Activated T-cell treated with anti-CD3 and anti-CD28 coated beads for 24 hours (primary cell): ENCODE results near the gene LAMB4.

Experiments
- DNase-seq: peaks from one replicate; pipeline ENCODE4 v3.0.0-alpha.2; 2020; ENCODE audit warnings: low read depth

Gene LAMB4

GRCh38 chr7:108078211-108078673, 51.9 kb downstream of the LAMB4 start:
- no peak for DNase-seq

DNA sequence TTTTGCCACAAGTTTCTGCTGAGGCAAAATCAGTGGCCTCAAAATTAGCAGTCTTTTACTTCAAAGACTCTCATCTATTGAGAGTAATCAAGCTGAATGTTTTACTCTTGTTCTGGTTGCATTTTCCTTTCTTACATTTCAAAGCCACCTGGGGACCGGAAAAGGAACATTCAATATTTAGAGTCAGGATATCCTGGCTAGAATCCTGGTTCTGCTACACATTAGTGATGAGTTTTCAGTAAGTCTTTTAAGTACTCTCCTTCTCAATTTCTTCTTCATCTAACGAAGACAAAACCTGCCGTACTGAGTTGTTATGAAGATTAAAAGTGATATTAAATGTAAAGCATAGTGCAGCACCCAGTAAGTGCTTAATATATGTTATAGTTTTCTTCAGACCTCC, 52.5 kb downstream of the LAMB4 start:
- no peak for DNase-seq

DNA sequence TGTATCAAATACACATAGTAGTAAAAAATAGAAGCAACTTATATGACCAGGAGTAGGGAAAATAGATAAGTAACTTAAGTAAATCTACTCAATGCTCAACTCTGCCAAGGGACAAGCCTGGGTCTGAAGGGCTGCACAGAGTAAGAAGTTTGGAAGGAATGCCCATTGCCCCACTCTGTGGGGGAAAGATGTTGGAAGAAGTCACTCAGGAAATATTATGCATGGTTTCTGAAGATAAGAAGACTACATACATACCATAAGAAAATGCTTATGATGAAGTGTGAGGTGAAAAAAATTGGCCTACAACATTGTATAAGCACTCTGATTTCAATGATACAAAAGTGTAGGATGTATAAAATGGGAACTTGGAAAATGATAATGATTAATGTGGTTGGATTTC, 54.0 kb downstream of the LAMB4 start:
- DNase-seq: no peak

GRCh38 chr7:108073305-108074070, 56.7 kb downstream of the LAMB4 start:
- DNase-seq: no peak

- DNase-seq: no peak
These were observed 57.4 kb downstream of the LAMB4 start for GRCh38 chr7:108072739-108073138.

DNA sequence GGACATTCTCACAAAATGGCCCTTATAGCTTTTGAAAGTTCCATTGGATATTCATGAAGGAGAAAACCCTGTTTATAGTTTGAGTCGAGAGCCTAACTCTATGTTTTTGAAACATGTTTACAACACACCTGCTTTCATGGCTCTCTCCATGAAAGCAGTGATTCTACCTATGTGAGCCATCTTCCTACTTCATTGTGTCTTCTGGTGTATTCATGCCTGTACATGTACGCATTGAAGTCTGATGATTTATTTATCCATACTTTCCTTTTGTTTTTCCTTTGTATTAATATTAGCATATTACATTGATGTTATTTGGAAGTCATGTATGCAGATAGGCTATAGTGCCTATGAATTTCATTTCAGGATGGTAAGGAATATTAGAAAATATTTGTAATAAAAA, 58.0 kb downstream of the LAMB4 start:
- no peak for DNase-seq

GRCh38 chr7:108071551-108071950, 58.6 kb downstream of the LAMB4 start:
- DNase-seq: no peak

DNA sequence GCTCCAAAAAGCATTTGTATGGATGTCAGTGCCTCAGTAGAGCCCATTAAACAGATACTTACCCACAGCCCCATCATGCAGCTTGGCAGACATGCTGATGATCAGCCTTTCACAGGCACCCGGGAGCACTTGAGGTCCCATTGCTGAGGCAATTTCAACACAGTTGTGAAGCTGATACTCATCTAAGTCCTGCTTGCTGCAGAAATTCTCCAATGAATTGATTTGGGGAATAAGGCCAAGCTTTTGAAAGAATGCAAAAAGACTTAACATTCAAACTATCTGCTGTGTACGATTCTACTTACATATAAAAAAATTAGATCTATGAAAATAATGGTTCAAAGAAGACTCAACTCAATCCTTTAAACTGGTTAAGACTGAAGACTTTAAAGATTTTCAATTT, 60.5 kb downstream of the LAMB4 start:
- DNase-seq: no peak

GRCh38 chr7:108067844-108068243, 62.3 kb downstream of the LAMB4 start:
- no peak for DNase-seq

- DNase-seq: no peak
These were observed 63.7 kb downstream of the LAMB4 start for GRCh38 chr7:108066486-108066885.

DNA sequence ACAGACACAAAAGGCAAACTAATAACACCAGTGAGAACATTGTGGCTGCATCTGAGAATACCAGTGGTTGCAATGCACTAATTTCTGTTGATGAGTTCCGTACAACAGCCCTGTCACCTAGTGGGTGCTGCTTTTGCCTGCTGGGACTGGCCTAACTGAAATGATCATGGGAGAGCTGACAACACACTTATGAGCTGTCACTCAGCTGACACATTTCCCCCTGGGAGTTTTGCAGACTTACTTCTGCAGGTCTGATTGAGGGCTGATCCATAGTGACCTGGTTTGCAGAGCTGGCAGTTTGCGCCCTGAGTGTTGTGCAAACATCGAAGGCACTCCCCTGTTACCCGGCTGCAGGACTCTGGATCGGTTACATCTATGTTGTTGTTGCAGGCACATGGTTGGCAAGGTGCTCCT, 66.6 kb downstream of the LAMB4 start:
- no peak for DNase-seq

GRCh38 chr7:108062250-108063014, 67.7 kb downstream of the LAMB4 start:
- DNase-seq: no peak

DNA sequence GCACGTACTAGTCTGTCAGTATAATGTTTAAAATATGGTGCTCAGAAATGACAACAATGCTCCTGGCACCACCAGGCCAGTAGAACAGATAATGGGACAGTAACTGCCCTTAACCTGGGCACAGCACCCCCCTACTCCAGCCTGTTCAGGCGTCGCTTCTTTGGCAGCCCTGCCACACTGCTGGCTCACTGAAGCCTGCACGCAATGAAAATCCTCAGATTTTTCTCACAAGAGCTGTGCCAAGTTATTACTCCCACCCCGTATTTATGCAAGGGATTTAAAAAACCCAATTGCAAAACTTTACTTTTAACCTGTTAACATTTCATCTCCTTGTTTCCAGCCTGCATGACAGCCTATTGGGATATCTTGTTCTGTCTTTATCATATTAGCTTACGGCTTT, 70.6 kb downstream of the LAMB4 start:
- DNase-seq: no peak

DNA sequence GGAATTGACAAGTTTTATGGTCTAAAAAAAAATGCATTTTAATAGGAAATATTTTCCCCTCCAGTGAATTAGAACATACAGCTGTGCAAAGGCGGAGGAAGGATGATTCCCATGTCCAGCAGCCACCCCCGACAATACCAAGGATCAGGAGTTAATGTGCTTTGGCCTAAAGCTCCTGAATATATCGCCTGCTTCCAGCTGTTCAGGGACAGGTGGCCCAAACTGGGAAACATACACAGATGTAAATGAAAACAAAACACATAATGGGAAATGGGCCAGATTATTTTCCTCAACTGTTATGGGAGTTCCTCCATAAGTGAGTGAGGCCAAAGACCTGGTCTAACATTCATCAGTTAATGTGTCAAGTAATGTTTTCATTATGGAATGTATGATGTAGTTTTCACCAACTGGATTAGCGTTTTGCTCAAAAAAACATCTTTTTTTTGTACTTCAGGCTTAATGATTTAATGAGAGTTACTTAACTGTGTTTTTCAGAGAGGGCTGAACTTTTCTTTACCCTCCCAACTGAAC, 72.1 kb downstream of the LAMB4 start:
- DNase-seq: no peak

GRCh38 chr7:108055611-108056021, 74.5 kb downstream of the LAMB4 start:
- no peak for DNase-seq

GRCh38 chr7:108054537-108054936, 75.6 kb downstream of the LAMB4 start:
- DNase-seq: no peak

DNA sequence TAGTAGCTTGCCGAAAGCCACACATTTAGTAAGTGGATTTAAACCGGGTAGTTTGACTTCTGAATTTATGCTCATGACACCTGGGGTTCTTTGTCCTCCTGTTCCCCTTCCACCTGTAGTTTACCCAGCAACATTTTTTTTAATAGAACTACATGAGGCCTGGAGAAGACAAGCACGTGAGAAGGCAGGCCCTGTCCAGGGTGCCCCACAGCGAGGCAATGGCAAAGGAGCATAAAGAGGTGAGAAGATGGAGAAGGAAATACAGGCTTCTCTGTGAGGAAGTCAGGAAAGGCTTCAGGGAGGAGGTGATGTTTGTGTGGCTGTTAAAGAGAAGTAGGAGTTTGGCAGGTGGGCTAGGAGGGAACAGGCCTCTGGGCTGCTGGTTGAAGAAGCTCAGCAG, 76.9 kb downstream of the LAMB4 start:
- no peak for DNase-seq

DNA sequence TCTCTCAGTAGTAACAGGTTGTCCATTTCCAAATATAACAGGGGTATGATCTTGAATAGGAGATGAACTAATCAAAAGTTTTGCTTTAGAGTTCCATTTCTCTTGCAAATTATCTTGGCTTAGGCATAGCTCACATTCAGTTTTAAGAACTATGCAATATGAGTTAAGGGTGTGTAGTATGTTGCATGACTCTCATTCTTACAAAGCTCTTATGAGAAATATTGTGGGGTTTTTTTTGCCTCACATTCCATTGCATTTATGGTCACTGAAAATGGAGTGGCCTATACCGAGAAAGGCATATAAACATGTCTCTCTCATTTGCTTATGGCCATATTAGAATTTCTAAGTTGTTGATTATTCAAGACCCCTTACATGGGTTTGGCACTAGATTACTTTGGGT, 78.7 kb downstream of the LAMB4 start:
- DNase-seq: no peak

DNA sequence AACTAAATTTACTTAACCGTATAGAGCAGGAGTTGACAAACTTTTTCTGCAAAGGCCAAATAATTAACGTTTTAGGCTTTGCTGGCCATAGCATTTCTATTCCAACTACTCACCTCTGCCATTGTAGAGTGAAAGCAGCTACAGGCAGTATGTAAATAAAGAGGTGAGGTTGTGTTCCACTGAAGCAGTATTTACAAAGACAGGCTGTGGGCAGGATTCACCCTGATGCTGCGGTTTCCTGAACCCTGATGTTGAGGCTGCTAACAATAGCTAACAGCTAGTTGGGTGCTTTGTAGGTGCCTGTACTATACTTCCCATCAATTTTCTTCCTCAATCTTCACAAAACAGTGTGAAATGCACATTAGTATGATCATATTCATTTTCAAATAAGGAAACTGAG, 80.2 kb downstream of the LAMB4 start:
- no peak for DNase-seq

DNA sequence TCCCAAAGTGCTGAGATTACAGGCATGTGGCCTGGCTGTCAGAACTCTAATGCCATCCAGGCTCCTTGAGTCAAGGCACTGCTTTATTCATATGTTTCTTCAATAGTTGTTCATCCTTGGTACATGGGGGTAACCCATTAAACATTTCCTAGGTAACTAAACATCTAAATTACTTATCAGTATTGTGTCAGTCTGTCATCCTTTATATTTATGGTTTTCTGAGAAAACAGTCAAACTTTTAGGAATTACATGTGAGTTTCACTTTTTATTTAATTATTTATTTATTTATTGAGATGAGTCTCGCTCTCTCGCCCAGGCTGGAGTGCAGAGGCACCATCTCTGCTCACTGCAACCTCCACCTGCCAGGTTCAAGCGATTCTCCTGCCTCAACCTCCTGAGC, 81.7 kb downstream of the LAMB4 start:
- DNase-seq: no peak

DNA sequence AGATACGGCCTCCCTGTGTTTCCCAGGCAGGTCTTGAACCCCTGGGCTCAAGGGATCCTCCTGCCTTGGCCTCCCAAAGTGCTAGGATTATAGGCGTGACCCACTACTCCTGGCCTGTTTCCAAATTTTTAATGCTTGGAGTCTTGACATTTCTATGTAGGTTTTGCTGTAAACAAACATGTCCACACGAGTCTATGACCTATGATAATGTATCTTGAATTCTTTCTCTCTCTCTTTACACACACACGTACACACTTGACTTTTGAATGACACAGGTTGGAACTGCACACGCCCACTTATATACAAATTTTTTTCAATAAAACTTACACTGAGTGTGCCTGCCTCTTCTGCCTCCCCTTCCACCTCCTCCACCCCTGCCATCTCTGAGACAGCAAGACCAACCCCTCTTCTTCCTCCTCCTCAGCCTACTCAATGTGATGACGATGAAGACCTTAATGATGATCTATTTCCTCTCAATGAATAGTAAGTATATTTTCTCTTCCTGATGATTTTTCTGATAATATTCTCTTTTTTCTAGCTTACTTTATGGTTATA, 83.1 kb downstream of the LAMB4 start:
- no peak for DNase-seq

DNA sequence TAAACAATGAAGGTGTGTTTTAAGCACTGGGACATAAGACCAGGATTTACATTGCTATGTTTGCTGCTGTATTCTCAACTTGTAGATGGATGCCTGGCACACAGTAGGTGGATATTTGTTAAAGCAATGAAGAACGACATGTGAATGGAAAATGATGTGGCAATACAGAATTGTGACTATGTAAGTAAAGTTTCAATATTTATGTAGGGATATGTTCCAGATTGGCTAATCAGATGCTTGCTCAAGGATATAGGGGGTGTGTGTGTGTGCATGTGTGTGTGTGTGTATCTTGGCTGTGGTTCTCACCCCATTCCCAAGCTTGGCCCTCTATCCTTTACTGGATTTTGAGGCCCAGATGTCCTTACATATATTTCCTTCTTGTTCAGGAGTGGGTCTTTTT, 84.5 kb downstream of the LAMB4 start:
- DNase-seq: no peak

- no peak for DNase-seq
These were observed 85.0 kb downstream of the LAMB4 start for GRCh38 chr7:108045154-108045553.
